ENCODE results near the gene GPD2. TPM values are rescaled to one million over a fixed set of nuclear protein-coding genes. Genes with fewer than 3 reads are reported as not detected.

Gene GPD2
- total RNA-seq, 1 experiment from 2014 or later, result 32.2 TPM

- ATAC-seq, result no peak
- CTCF ChIA-PET, result no interaction called here
- TF ChIP-seq MLX (CRISPR knock-in tag; IDR thresholded peaks at IDR 0.05), result no peak
- TF ChIP-seq, protein P1, sequence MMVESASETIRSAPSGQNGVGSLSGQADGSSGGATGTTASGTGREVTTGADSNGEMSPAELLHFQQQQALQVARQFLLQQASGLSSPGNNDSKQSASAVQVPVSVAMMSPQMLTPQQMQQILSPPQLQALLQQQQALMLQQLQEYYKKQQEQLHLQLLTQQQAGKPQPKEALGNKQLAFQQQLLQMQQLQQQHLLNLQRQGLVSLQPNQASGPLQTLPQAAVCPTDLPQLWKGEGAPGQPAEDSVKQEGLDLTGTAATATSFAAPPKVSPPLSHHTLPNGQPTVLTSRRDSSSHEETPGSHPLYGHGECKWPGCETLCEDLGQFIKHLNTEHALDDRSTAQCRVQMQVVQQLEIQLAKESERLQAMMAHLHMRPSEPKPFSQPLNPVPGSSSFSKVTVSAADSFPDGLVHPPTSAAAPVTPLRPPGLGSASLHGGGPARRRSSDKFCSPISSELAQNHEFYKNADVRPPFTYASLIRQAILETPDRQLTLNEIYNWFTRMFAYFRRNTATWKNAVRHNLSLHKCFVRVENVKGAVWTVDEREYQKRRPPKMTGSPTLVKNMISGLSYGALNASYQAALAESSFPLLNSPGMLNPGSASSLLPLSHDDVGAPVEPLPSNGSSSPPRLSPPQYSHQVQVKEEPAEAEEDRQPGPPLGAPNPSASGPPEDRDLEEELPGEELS (CRISPR knock-in tag; IDR thresholded peaks at IDR 0.05), result no peak
- TF ChIP-seq, protein P2, sequence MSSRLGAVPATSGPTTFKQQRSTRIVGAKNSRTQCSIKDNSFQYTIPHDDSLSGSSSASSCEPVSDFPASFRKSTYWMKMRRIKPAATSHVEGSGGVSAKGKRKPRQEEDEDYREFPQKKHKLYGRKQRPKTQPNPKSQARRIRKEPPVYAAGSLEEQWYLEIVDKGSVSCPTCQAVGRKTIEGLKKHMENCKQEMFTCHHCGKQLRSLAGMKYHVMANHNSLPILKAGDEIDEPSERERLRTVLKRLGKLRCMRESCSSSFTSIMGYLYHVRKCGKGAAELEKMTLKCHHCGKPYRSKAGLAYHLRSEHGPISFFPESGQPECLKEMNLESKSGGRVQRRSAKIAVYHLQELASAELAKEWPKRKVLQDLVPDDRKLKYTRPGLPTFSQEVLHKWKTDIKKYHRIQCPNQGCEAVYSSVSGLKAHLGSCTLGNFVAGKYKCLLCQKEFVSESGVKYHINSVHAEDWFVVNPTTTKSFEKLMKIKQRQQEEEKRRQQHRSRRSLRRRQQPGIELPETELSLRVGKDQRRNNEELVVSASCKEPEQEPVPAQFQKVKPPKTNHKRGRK (CRISPR knock-in tag; IDR thresholded peaks at IDR 0.05; ENCODE audit: borderline replicate concordance), result no peak
- peaks cover 27% of the 10 kb centered on the region for H3K4me1 Mint-ChIP-seq
- H3K27ac Mint-ChIP-seq, result no peak overlapping the region; the same call in 1 of the 2 replicates
- H3K9me3 Mint-ChIP-seq, result no peaks in the 10 kb centered on the region
- no peak overlapping the region for H3K4me3 Mint-ChIP-seq
- POLR2A ChIA-PET, result no interaction called here
- no peak for DNase-seq (ENCODE audit: low spot score)
- no peaks in the 10 kb centered on the region for H3K27me3 Mint-ChIP-seq (ENCODE audit: low read depth)
- H3K36me3 Mint-ChIP-seq, result no peaks in the 10 kb centered on the region
Measured at GRCh38 chr2:156464106-156464505, 27.9 kb downstream of the GPD2 start.

DNA sequence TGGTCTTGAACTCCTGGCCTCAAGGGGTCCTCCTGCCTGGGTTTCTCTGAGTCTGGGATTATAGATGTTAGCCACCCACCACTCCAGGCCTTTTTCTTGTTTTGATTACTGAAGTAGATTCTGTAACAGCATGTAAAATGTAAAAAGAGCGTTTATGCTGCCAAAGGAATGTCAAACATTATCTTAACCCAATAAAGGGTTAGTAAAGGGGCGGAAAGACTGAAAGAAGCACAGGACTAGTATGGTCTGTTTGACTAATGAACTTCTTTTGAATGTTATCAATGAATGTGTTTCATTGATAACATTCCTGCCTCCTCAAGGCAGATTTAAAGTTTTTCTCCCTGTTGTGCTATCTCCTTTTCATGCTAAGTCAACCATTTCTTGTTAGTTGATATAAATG is 29.4 kb downstream of the GPD2 start:
- no peak for ATAC-seq
- Mint-ChIP-seq H3K27ac (no peak overlapping the region), H3K27me3 (ENCODE audit: low read depth) (no peaks in the 10 kb centered on the region), H3K4me1 (peaks cover 27% of the 10 kb centered on the region), H3K9me3 (0 out of 2 replicates have a peak, but pooled peaks cover 4% of the 10 kb centered on the region), H3K4me3 (no peak overlapping the region), H3K36me3 (no peaks in the 10 kb centered on the region; the same call in 1 of the 2 replicates)
- POLR2A ChIA-PET, result no interaction called here
- DNase-seq (ENCODE audit: low spot score), result no peak
- CTCF ChIA-PET, result interaction anchor here (0.6 kb wide), 1 partner anchor 200 kb away, joined by 3 read pairs; no protein-coding TSS in a partner anchor
- TF ChIP-seq GABPB1 (CRISPR knock-in tag; IDR thresholded peaks at IDR 0.05) (no peak), TEAD1 (CRISPR knock-in tag; IDR thresholded peaks at IDR 0.05) (no peak), ELF4 (CRISPR knock-in tag; IDR thresholded peaks at IDR 0.05; ENCODE audit: low read depth) (no peak), NR1H2 (CRISPR knock-in tag; IDR thresholded peaks at IDR 0.05) (no peak), NFYB (CRISPR knock-in tag; conservative IDR thresholded peaks at IDR 0.05; ENCODE audit: low read depth) (no peak), CREM (CRISPR knock-in tag; IDR thresholded peaks at IDR 0.05) (no peak), FOXK1 (CRISPR knock-in tag; IDR thresholded peaks at IDR 0.05) (no peak), HMGXB4 (CRISPR knock-in tag; IDR thresholded peaks at IDR 0.05) (no peak), NR3C1 (CRISPR knock-in tag; conservative IDR thresholded peaks at IDR 0.05; ENCODE audit: low read depth) (no peak), ZNF425 (CRISPR knock-in tag; conservative IDR thresholded peaks at IDR 0.05) (no peak), ZBTB21 (CRISPR knock-in tag; IDR thresholded peaks at IDR 0.05; ENCODE audit: borderline replicate concordance) (no peak), STAT6 (CRISPR knock-in tag; conservative IDR thresholded peaks at IDR 0.05; ENCODE audit: low read depth) (no peak), NFATC4 (CRISPR knock-in tag; IDR thresholded peaks at IDR 0.05) (no peak), IRF2 (CRISPR knock-in tag; IDR thresholded peaks at IDR 0.05; ENCODE audit: borderline replicate concordance, low read depth) (no peak)
- TF ChIP-seq, protein P3, sequence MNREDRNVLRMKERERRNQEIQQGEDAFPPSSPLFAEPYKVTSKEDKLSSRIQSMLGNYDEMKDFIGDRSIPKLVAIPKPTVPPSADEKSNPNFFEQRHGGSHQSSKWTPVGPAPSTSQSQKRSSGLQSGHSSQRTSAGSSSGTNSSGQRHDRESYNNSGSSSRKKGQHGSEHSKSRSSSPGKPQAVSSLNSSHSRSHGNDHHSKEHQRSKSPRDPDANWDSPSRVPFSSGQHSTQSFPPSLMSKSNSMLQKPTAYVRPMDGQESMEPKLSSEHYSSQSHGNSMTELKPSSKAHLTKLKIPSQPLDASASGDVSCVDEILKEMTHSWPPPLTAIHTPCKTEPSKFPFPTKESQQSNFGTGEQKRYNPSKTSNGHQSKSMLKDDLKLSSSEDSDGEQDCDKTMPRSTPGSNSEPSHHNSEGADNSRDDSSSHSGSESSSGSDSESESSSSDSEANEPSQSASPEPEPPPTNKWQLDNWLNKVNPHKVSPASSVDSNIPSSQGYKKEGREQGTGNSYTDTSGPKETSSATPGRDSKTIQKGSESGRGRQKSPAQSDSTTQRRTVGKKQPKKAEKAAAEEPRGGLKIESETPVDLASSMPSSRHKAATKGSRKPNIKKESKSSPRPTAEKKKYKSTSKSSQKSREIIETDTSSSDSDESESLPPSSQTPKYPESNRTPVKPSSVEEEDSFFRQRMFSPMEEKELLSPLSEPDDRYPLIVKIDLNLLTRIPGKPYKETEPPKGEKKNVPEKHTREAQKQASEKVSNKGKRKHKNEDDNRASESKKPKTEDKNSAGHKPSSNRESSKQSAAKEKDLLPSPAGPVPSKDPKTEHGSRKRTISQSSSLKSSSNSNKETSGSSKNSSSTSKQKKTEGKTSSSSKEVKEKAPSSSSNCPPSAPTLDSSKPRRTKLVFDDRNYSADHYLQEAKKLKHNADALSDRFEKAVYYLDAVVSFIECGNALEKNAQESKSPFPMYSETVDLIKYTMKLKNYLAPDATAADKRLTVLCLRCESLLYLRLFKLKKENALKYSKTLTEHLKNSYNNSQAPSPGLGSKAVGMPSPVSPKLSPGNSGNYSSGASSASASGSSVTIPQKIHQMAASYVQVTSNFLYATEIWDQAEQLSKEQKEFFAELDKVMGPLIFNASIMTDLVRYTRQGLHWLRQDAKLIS (CRISPR knock-in tag; IDR thresholded peaks at IDR 0.05; ENCODE audit: borderline replicate concordance), result no peak
- TF ChIP-seq, protein P4, sequence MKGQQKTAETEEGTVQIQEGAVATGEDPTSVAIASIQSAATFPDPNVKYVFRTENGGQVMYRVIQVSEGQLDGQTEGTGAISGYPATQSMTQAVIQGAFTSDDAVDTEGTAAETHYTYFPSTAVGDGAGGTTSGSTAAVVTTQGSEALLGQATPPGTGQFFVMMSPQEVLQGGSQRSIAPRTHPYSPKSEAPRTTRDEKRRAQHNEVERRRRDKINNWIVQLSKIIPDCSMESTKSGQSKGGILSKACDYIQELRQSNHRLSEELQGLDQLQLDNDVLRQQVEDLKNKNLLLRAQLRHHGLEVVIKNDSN (CRISPR knock-in tag; IDR thresholded peaks at IDR 0.05), result no peak
